DOHH2 (cell line): ENCODE measurements around the gene TXLNB.

Experiments used
- H3F3A ChIP-seq: fragments of 200-600 bp; sonication (generic), shearing (Covaris generic); 2 replicates; pipeline ENCODE4 v1.6.0; 2016; ENCODE audit warnings: antibody characterized with exemption, mild to moderate bottlenecking; ENCODE audit not compliant: control insufficient read depth, insufficient read depth
- H3K27ac ChIP-seq: fragments of 200-600 bp; sonication (generic); 2 replicates; pipeline ENCODE4 v1.5.1; 2014; ENCODE audit warnings: low read depth, mild to moderate bottlenecking, low read length, moderate library complexity
- H3K27me3 ChIP-seq: fragments of 200-600 bp; sonication (generic); 2 replicates; pipeline ENCODE4 v1.6.1; 2014; ENCODE audit warnings: mild to moderate bottlenecking, low read length, mixed read lengths; ENCODE audit not compliant: control insufficient read depth
- H3K36me3 ChIP-seq: fragments of 200-600 bp; sonication (generic); 2 replicates; pipeline ENCODE4 v1.6.1; 2014; ENCODE audit warnings: mild to moderate bottlenecking, low read length, moderate library complexity, mixed read lengths; ENCODE audit not compliant: control insufficient read depth
- H3K4me1 ChIP-seq: fragments of 200-600 bp; sonication (generic); 2 replicates; pipeline ENCODE4 v1.6.1; 2014; ENCODE audit warnings: mild to moderate bottlenecking, low read length, mixed read lengths; ENCODE audit not compliant: control insufficient read depth
- H3K4me2 ChIP-seq: fragments of 200-600 bp; sonication (generic); 2 replicates; pipeline ENCODE4 v1.6.0; 2014; ENCODE audit warnings: mild to moderate bottlenecking, low read length, moderate library complexity
- H3K4me3 ChIP-seq: fragments of 200-600 bp; sonication (generic); 2 replicates; pipeline ENCODE4 v1.5.1; 2014; ENCODE audit warnings: mild to moderate bottlenecking, low read length, mixed read lengths
- H3K79me2 ChIP-seq: fragments of 200-600 bp; sonication (generic); 2 replicates; pipeline ENCODE4 v1.6.1; 2014; ENCODE audit warnings: mild to moderate bottlenecking, low read length, mixed read lengths; ENCODE audit not compliant: control insufficient read depth
- H3K9me2 ChIP-seq: fragments of 200-600 bp; sonication (generic); replicated peaks from 2 replicates; pipeline ENCODE4 v1.6.1; 2014; ENCODE audit warnings: mild to moderate bottlenecking, low read length, mixed read lengths; ENCODE audit not compliant: control insufficient read depth
- H3K9me3 ChIP-seq: fragments of 200-600 bp; sonication (generic); 2 replicates; pipeline ENCODE4 v1.6.1; 2014; ENCODE audit warnings: antibody characterized with exemption, low read length, mixed read lengths; ENCODE audit not compliant: control insufficient read depth, insufficient read depth
- H4K20me1 ChIP-seq: fragments of 200-600 bp; sonication (generic); 2 replicates; pipeline ENCODE4 v1.6.0; 2014; ENCODE audit warnings: low read depth, mild to moderate bottlenecking, antibody characterized with exemption, low read length, moderate library complexity; ENCODE audit not compliant: control insufficient read depth, insufficient read depth
- CTCF ChIP-seq: fragments of 200-600 bp; sonication (generic); IDR thresholded peaks from one replicate; pipeline ENCODE4 v1.5.1; 2014; ENCODE audit warnings: antibody characterized with exemption, mild to moderate bottlenecking, low read depth, low read length; ENCODE audit not compliant: poor library complexity, severe bottlenecking
- EZH2phosphoT487 ChIP-seq: fragments of 200-600 bp; sonication (generic); IDR thresholded peaks from 2 replicates; pipeline ENCODE4 v1.6.1; 2017; ENCODE audit warnings: borderline replicate concordance, mild to moderate bottlenecking, antibody characterized with exemption, low read length, moderate library complexity, mixed read lengths

The TXLNB gene

GRCh38 chr6:139251691-139252390, 40.0 kb downstream of the TXLNB start:
- no peaks in the 10 kb centered on the region for H3K79me2 ChIP-seq
- no peak overlapping the region for H3K4me2 ChIP-seq
- H3K27me3 ChIP-seq: no peaks in the 10 kb centered on the region
- H3K9me2 ChIP-seq: no peaks in the 10 kb centered on the region
- H3K36me3 ChIP-seq: no peaks in the 10 kb centered on the region
- peaks cover 24% of the 10 kb centered on the region for H3K4me1 ChIP-seq
- H3K4me3 ChIP-seq: no peak overlapping the region
- no peaks in the 10 kb centered on the region for H3F3A ChIP-seq
- H4K20me1 ChIP-seq: no peaks in the 10 kb centered on the region
- no peaks in the 10 kb centered on the region for H3K9me3 ChIP-seq
- no peak overlapping the region for H3K27ac ChIP-seq
- TF ChIP-seq CTCF: peak; percentile 23
- no peak for TF ChIP-seq EZH2phosphoT487

GRCh38 chr6:139251045-139251690, 40.6 kb downstream of the TXLNB start:
- H3K9me3 ChIP-seq: no peaks in the 10 kb centered on the region
- H3K4me3 ChIP-seq: no peak overlapping the region
- H4K20me1 ChIP-seq: no peaks in the 10 kb centered on the region
- H3K27ac ChIP-seq: no peak overlapping the region
- no peaks in the 10 kb centered on the region for H3K27me3 ChIP-seq
- H3F3A ChIP-seq: no peaks in the 10 kb centered on the region
- H3K79me2 ChIP-seq: no peaks in the 10 kb centered on the region
- peaks cover 22% of the 10 kb centered on the region for H3K4me1 ChIP-seq
- no peaks in the 10 kb centered on the region for H3K9me2 ChIP-seq
- TF ChIP-seq EZH2phosphoT487: no peak
- no peak for TF ChIP-seq CTCF
- H3K4me2 ChIP-seq: peak overlapping the region; percentile 27; the same call in 1 of the 2 replicates
- H3K36me3 ChIP-seq: no peaks in the 10 kb centered on the region

GRCh38 chr6:139250296-139251044, 41.3 kb downstream of the TXLNB start:
- TF ChIP-seq CTCF (peak; percentile 87), EZH2phosphoT487 (no peak)
- no peaks in the 10 kb centered on the region for H3K27me3 ChIP-seq
- H3K4me3 ChIP-seq: no peak overlapping the region
- H4K20me1 ChIP-seq: no peaks in the 10 kb centered on the region
- H3K9me2 ChIP-seq: no peaks in the 10 kb centered on the region
- no peak overlapping the region for H3K27ac ChIP-seq
- H3F3A ChIP-seq: no peaks in the 10 kb centered on the region
- H3K79me2 ChIP-seq: no peaks in the 10 kb centered on the region
- peaks cover 22% of the 10 kb centered on the region for H3K4me1 ChIP-seq
- peak overlapping the region; percentile 27; the same call in 1 of the 2 replicates for H3K4me2 ChIP-seq
- no peaks in the 10 kb centered on the region for H3K9me3 ChIP-seq
- H3K36me3 ChIP-seq: no peaks in the 10 kb centered on the region
